Stimulated activated CD8-positive, alpha-beta memory T cell treated with anti-CD3 and anti-CD28 coated beads, Interleukin-4, amount 100 ng/mL, for 1 hour (primary cell): ENCODE data around the gene IP6K1.
"Not testable (repeated sequence)": the region's sequence is repeated elsewhere in the genome, so short reads cannot be mapped to it uniquely, and the experiment has no call there.

Experiments used
- DNase-seq, 2 donors: peaks; one replicate each; pipeline ENCODE4 v3.0.0-alpha.2; 2020; ENCODE audit warnings: low read depth in 2 of 2, low spot score in 1 of 2

The IP6K1 gene

GRCh38 chr3:49786357-49787181 is at the start of gene IP6K1:
TSS of gene IP6K1 (minus strand) at chr3:49786542. CDS start at chr3:49748040, 38,502 bp downstream.
- DNase-seq = peak; percentile 98 to 99

GRCh38 chr3:49831341-49831740 is 45.0 kb upstream of the IP6K1 start:
- DNase-seq = no peak

DNA sequence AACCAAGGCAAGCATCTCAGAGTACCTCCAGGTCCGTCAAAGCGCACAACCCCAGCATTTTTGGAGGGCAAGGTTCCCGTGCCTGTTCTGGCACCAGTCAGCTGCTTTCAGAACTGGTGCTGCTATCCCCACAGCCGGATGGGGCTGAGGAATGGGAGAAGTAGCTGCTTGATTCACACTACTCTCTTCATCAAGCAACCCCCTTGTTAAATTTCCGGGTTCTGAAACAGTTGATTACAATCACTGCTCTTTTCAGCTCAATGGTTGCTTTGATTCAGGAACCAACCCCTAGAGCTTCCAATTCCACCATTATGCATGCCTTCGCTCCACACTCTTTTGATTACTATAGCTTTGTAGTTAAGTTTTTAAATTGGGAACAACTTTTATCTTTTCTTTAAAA is 39.7 kb upstream of the IP6K1 start:
- no peak for DNase-seq

- DNase-seq = not testable (repeated sequence)
Observed at GRCh38 chr3:49823131-49823530, 36.8 kb upstream of the IP6K1 start.

DNA sequence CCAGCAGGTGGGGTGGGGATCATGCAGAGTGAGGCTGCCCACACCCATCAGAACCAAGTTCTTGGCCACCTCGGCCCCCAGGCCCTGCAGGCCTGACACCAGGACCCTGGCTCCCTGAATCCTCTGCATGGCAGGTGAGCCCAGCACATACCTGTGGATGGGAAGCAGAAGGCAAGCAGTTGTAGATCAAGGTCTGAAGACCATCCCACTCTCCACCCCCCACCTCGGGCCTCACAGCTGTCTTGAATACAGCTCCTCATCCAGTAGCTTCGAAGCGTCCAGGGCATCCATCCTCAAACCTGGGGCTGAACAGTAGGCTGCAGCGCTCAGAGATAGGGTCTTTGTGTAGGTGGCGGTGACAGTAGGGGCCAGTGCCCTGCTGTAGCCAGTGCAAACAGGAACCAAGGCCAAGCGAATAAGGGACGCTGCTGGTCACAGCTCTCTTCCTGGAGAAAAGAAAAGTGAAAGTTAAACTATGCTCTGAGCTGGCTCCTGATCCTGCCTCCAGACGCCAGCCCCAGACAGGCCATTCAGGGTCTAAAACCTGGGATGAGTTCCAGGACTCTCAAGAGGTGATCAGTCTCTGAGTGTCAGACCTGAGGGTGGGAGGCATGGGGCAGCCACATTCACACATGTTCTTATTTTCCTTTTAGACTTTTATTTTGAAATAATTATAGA is 27.3 kb upstream of the IP6K1 start, which contains the start of gene UBA7:
UBA7 (minus strand) TSS at position 457 of the 678 bp plus-strand sequence; CDS start at position 291, 166 bp downstream.
- DNase-seq = no peak

DNA sequence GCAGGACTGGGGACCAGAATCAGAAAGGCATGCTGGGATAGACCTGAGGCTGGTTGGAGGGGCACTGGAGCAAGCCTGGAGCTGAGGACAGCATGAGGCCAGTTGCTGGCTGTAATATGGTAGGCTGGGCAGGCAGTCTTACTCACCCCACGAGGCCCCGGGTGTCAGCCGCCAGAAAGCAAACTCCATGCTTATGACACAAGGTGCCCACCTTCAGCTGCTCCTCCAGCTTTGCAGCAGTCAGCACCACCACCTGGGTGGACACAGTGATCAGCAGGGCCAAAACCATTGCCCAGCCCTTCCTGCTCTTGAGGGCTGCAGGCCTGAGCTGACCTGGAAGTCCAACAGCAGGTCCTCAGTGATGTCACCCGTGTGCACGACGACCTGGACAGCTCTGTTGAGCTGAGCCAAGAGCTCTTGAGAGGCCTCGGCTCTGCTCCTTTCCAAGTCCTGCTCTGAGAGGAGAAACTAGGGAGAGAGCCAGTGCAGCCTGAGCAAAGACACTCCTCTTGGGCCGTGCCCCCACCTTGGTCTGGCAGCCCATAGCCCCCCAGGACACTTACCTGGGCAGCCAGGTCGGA is 26.7 kb upstream of the IP6K1 start:
- no peak for DNase-seq

- DNase-seq = no peak
Observed at GRCh38 chr3:49807431-49808114, 21.2 kb upstream of the IP6K1 start.

- DNase-seq = no peak
Observed at GRCh38 chr3:49806850-49807249, 20.5 kb upstream of the IP6K1 start.

- no peak for DNase-seq
Observed at GRCh38 chr3:49805897-49806701, 19.8 kb upstream of the IP6K1 start.

- DNase-seq = no peak
Observed at GRCh38 chr3:49805367-49805782, 19.0 kb upstream of the IP6K1 start.

DNA sequence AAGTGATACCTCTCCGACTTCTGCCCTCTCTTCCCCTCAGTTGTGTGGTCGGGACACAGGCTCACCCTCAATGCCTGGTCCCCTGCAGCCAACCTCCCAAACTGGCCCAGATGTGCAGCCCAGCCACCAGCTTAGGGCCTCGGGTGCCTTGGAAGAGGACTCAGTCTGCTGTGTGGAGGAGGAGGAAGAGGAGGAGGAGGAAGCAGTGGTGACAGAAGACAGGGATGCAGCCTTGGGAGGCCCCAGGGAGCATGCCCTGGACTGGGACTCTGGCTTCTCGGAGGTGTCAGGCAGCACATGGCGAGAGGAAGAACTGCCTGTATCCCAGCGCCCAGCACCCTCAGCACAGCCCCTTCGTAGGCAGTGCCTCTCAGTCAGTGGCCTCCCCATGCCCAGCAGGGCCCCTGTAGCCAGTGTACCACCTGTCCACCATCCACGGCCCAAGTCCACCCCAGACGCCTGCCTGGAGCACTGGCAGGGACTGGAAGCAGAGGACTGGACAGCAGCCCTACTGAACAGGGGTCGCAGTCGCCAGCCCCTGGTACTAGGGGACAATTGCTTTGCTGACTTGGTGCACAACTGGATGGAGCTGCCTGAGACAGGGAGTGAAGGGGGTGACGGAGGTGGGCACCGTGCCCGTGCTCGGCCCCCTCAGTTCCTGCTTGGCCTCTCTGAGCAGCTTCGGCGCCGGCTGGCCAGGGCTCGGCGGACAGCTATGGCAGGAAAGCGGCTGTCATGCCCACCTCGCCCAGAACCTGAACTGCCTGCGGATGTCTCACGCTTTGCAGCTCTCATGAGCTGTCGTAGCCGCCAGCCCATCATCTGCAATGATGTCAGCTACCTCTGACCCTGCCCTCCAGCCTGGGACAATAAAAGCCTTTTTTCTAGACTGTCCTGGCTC is 18.0 kb upstream of the IP6K1 start:
- DNase-seq = no peak

DNA sequence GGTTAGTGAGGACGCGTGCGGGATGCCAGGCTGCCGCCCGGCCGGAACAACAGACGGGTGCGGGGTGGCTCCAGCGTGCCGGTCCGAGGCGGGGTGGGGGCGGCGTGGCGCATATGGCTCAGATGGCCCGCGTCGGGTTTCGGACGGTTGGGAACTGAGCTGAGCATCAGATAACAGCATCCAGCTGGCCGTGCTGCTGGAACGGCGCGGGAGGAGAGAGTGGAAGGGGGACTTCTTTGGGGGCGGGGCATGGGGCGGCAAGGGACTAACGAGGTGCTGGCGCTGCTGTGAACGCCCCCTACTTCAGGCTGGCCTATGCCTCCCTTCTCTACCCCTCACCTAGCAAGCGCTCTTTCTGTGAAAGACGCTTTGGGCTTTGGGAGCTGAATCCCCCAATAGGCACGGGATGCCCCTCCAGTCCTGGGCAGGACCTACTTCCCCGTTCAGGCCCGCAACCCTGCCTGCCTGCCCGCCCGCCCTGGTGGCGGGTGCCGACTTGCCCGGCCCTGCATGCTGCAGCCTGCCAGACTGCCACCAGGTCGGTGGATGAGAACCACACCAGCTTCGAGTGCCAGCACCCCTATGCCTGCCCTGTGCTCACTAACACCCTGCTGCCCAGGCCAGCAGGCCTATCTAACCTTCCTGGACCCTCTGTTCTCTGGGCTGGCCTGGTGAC is 17.3 kb upstream of the IP6K1 start:
- no peak for DNase-seq

- DNase-seq = peak; percentile 64 to 78
Observed at GRCh38 chr3:49802719-49803464, 16.6 kb upstream of the IP6K1 start, which contains the start of gene INKA1. TSS of gene INKA1 (plus strand) at chr3:49803261. CDS start at chr3:49803393, 132 bp downstream.

GRCh38 chr3:49801160-49801559 is 14.8 kb upstream of the IP6K1 start:
- no peak for DNase-seq

DNA sequence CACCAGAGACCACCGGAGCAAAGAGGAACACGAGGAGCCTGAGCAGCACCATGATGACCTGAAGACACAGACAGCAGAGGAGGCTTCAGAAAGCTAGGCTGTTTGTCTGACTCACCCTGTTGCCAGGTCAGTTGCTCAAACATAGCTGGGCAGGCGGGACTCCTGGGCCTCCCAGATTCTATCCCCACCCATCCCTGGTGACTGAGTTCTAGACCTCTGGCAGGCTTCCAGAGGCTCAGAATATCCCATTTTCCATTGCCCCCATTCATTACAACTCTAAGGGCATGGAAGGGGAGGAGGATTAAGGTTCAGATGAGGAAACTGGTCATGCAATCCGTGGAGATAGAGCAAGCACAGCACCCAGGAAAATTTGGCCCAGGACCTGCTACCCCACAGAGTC is 13.4 kb upstream of the IP6K1 start, which contains the start of gene CDHR4:
CDHR4 (minus strand) TSS at position 113 of the 400 bp plus-strand sequence; CDS start at position 52, 61 bp downstream.
- DNase-seq = no peak

DNA sequence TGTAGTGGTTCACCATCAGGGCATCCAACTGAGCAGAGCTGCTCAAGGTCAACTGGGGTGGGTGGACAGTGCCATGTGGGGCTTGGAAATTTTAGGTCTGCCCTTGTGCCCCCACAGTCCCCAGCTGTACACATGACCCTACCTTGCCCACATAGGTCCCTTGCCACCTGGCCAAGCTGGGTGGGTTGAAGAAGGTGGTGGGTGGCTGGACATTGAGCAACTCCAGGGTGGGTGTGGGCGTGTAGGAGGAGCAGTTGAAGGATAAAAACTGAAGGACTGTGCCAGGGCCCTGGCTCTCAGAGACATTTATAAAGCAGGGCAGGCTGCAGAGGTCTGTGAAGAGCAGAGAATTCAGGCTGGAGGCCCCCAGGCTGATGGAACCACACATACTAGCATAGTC is 12.8 kb upstream of the IP6K1 start:
- DNase-seq = no peak

- DNase-seq = no peak
Observed at GRCh38 chr3:49794926-49795905, 8.9 kb upstream of the IP6K1 start.
